OCI-LY1 (cell line): ENCODE measurements around the gene HTR2C.

Experiments
- H2AFZ ChIP-seq: fragments of 200-600 bp; sonication (generic), shearing (Covaris generic); 2 replicates; pipeline ENCODE4 v1.6.0; 2014; ENCODE audit warnings: antibody characterized with exemption, mild to moderate bottlenecking, low read length
- H3F3A ChIP-seq: fragments of 200-600 bp; sonication (generic), shearing (Covaris generic); 2 replicates; pipeline ENCODE4 v1.6.0; 2014; ENCODE audit warnings: mild to moderate bottlenecking, antibody characterized with exemption, low read length, moderate library complexity; ENCODE audit not compliant: insufficient read depth
- H3K27ac ChIP-seq: fragments of 200-600 bp; sonication (generic); 2 replicates; pipeline ENCODE4 v1.5.1; 2014; ENCODE audit warnings: low read length, mixed run types, mild to moderate bottlenecking, low read depth; ENCODE audit not compliant: poor library complexity, severe bottlenecking
- H3K27me3 ChIP-seq: fragments of 200-600 bp; sonication (generic); 2 replicates; pipeline ENCODE4 v1.6.0; 2014; ENCODE audit warnings: antibody characterized with exemption, mild to moderate bottlenecking, low read length, moderate library complexity; ENCODE audit not compliant: insufficient read depth
- H3K36me3 ChIP-seq: fragments of 200-600 bp; sonication (generic); 2 replicates; pipeline ENCODE4 v1.6.1; 2014; ENCODE audit warnings: mild to moderate bottlenecking, antibody characterized with exemption, low read length, moderate library complexity, mixed read lengths; ENCODE audit not compliant: insufficient read depth
- H3K4me1 ChIP-seq: fragments of 200-600 bp; sonication (generic); 2 replicates; pipeline ENCODE4 v1.5.1; 2014; ENCODE audit warnings: mild to moderate bottlenecking, low read length, moderate library complexity; ENCODE audit not compliant: insufficient read depth, severe bottlenecking
- H3K4me2 ChIP-seq: fragments of 200-600 bp; sonication (generic), shearing (Covaris generic); 2 replicates; pipeline ENCODE4 v1.6.1; 2014; ENCODE audit warnings: low read length
- H3K4me3 ChIP-seq: fragments of 200-600 bp; sonication (generic); 2 replicates; pipeline ENCODE4 v1.5.1; 2014; ENCODE audit warnings: low read length, low read depth, mild to moderate bottlenecking, mixed read lengths; ENCODE audit not compliant: poor library complexity, severe bottlenecking
- H3K79me2 ChIP-seq: fragments of 200-600 bp; shearing (Covaris generic); 2 replicates; pipeline ENCODE4 v1.6.1; 2016; ENCODE audit warnings: mixed run types, low read length, mixed read lengths; ENCODE audit not compliant: insufficient read depth
- H3K9ac ChIP-seq: fragments of 200-600 bp; sonication (generic), shearing (Covaris generic); 2 replicates; pipeline ENCODE4 v1.6.1; 2014; ENCODE audit warnings: mild to moderate bottlenecking, low read length, mixed read lengths
- H3K9me2 ChIP-seq: fragments of 200-600 bp; sonication (generic), shearing (Covaris generic); 2 replicates; pipeline ENCODE4 v1.6.1; 2014; ENCODE audit warnings: low read depth, mild to moderate bottlenecking, low read length, mixed read lengths
- H3K9me3 ChIP-seq: fragments of 200-600 bp; shearing (Covaris generic); 2 replicates; pipeline ENCODE4 v1.6.1; 2014; ENCODE audit warnings: low read length, mixed read lengths
- H4K20me1 ChIP-seq: fragments of 200-600 bp; sonication (generic), shearing (Covaris generic); 2 replicates; pipeline ENCODE4 v1.6.0; 2016; ENCODE audit warnings: mild to moderate bottlenecking, low read length; ENCODE audit not compliant: insufficient read depth
- CTCF ChIP-seq: fragments of 200-600 bp; sonication (generic), shearing (Covaris generic); IDR thresholded peaks from 2 replicates; pipeline ENCODE4 v1.5.1; 2017; ENCODE audit warnings: mild to moderate bottlenecking, antibody characterized with exemption, low read length, moderate library complexity, mixed read lengths
- EZH2 ChIP-seq: fragments of 200-600 bp; sonication (generic), shearing (Covaris generic); IDR thresholded peaks from 2 replicates; pipeline ENCODE4 v1.8.0; 2017; ENCODE audit warnings: borderline replicate concordance, mixed run types, mild to moderate bottlenecking, antibody characterized with exemption, low read length, moderate library complexity, mixed read lengths

HTR2C gene

GRCh38 chrX:114798907-114799306 lies 215.0 kb downstream of the HTR2C start:
- Histone ChIP-seq H3K27ac (no peak overlapping the region), H3K9me3 (no peaks in the 10 kb centered on the region), H2AFZ (no peak overlapping the region), H4K20me1 (no peaks in the 10 kb centered on the region), H3K79me2 (no peaks in the 10 kb centered on the region), H3K4me1 (no peaks in the 10 kb centered on the region), H3K9ac (no peak overlapping the region), H3K9me2 (no peaks in the 10 kb centered on the region), H3K4me3 (no peak overlapping the region), H3K27me3 (no peaks in the 10 kb centered on the region), H3F3A (no peaks in the 10 kb centered on the region), H3K36me3 (no peaks in the 10 kb centered on the region), H3K4me2 (no peak overlapping the region)
- no peak for TF ChIP-seq EZH2
- no peak for TF ChIP-seq CTCF

- H3K4me3 ChIP-seq = no peak overlapping the region
- no peak overlapping the region for H2AFZ ChIP-seq
- H3K9me3 ChIP-seq = no peaks in the 10 kb centered on the region
- H3F3A ChIP-seq = no peaks in the 10 kb centered on the region
- no peaks in the 10 kb centered on the region for H3K9me2 ChIP-seq
- no peaks in the 10 kb centered on the region for H3K4me1 ChIP-seq
- H3K4me2 ChIP-seq = no peak overlapping the region
- H3K9ac ChIP-seq = no peak overlapping the region
- H3K27ac ChIP-seq = no peak overlapping the region
- no peaks in the 10 kb centered on the region for H3K27me3 ChIP-seq
- no peak for TF ChIP-seq EZH2
- H3K79me2 ChIP-seq = no peaks in the 10 kb centered on the region
- H4K20me1 ChIP-seq = no peaks in the 10 kb centered on the region
- no peaks in the 10 kb centered on the region for H3K36me3 ChIP-seq
These were observed 216.8 kb downstream of the HTR2C start for GRCh38 chrX:114800719-114801118.

GRCh38 chrX:114819509-114819908 lies 235.6 kb downstream of the HTR2C start:
- H3K9me3 ChIP-seq = no peaks in the 10 kb centered on the region
- no peak overlapping the region for H3K9ac ChIP-seq
- H3K9me2 ChIP-seq = no peaks in the 10 kb centered on the region
- no peaks in the 10 kb centered on the region for H3K27me3 ChIP-seq
- no peaks in the 10 kb centered on the region for H3K4me1 ChIP-seq
- H3K27ac ChIP-seq = no peak overlapping the region
- no peak for TF ChIP-seq EZH2
- TF ChIP-seq CTCF = no peak
- no peaks in the 10 kb centered on the region for H3K36me3 ChIP-seq
- H4K20me1 ChIP-seq = no peaks in the 10 kb centered on the region
- H3K79me2 ChIP-seq = no peaks in the 10 kb centered on the region
- no peak overlapping the region for H3K4me2 ChIP-seq
- no peaks in the 10 kb centered on the region for H3F3A ChIP-seq
- no peak overlapping the region for H3K4me3 ChIP-seq
- no peak overlapping the region for H2AFZ ChIP-seq

GRCh38 chrX:114841051-114841450 lies 257.2 kb downstream of the HTR2C start:
- no peak overlapping the region for H2AFZ ChIP-seq
- TF ChIP-seq CTCF (no peak), EZH2 (no peak)
- H3K4me1 ChIP-seq = no peaks in the 10 kb centered on the region
- H3K36me3 ChIP-seq = no peaks in the 10 kb centered on the region
- H3K4me3 ChIP-seq = no peak overlapping the region
- H3K27ac ChIP-seq = no peak overlapping the region
- H3K9me2 ChIP-seq = no peaks in the 10 kb centered on the region
- no peak overlapping the region for H3K4me2 ChIP-seq
- H3K79me2 ChIP-seq = no peaks in the 10 kb centered on the region
- no peak overlapping the region for H3K9ac ChIP-seq
- no peaks in the 10 kb centered on the region for H3K27me3 ChIP-seq
- no peaks in the 10 kb centered on the region for H3K9me3 ChIP-seq
- no peaks in the 10 kb centered on the region for H4K20me1 ChIP-seq
- H3F3A ChIP-seq = no peaks in the 10 kb centered on the region
